ENCODE measurements around the gene PLXNA4.

PLXNA4 gene

DNA sequence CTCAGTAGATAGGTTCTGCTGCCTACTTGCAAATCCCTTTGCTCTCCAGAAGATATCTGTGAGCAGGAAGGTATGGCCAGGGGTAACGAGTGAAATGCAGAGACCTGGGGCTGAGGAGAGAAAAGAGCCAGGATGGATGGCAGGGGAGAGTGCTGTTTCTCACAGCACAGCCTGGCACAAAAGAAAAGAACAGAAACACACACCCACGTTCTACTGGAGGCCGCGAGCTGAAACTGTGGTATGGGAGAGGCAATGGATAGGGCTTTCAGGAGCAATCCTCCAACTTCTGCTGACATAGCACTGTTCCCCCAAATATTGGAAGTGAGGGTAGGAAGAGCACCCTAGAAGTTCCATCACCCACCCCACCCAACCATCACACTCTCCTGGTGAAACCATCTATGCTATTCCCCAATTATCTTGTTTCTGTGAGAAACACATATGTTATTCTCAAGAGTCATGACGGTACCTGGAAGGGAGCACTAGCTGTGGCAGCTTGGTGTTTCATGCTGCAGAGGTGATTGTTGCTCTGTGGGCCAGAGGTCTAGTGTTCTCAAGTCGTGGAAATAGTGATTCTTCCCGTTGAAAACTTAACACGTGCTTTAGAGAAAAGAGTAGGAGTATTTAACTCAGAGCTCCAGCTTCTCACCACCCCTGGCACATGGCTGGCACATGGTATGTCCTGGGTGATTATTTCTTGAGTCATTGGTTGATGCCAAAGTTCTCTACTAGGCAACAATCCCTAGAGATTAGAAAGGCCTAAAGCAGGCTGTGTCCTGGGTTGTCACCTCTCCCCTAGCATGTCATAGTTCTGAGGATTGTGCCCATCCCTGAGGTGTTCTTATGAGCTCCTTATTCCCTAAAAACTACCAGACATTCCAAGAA lies 198.3 kb downstream of the PLXNA4 start:
- no peak for DNase-seq

DNA sequence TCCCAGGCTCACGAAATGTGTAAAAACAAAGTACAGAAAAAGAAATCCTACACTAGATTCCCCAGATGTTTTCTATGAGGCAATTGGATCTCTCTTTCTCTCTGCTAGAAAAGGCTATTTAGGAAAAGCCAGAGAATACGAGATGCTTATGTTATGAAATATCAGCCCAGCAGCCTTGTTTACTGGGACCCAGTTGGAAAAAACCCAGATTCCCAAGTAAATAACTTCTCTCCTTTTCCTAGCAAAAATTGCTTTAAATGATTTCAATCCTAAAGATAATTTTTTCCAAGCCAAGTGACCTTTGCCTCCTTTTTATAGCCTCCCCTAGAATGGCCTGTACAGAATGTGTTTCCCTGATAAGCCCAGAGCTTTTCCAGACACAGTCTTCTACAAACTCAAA lies 199.3 kb downstream of the PLXNA4 start:
- DNase-seq, result no peak

DNA sequence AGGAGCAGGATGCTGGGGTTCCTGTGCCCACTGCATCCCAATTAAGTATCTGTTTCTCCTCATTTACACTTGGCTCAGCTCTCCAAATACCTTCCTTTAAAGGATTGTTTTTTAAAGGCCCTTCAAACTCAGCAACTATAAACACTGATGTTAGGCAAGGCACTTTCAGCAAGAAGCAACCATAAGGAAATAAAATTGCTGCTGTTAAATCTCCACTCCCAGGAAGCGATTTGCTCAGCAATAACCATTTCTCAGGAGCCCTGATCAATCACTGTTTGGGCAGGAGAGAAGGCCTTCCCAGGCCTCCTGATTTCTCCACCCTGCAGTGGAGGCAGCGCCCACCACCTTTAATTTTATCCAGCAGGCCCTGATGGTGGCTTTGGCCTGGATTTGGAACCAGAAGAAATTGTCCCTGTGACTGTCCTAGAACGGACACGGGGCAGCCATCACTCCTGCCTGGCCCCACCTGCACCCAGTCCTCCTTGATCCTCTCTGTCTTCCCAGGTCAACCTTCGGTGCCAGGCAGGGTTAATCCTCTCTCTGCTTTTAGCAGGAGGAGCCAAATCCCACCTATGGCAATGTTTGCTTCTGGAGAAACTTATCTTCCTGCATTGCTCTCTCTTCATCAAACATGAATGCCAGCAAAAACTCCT lies 199.8 kb downstream of the PLXNA4 start:
- DNase-seq, result no peak

DNA sequence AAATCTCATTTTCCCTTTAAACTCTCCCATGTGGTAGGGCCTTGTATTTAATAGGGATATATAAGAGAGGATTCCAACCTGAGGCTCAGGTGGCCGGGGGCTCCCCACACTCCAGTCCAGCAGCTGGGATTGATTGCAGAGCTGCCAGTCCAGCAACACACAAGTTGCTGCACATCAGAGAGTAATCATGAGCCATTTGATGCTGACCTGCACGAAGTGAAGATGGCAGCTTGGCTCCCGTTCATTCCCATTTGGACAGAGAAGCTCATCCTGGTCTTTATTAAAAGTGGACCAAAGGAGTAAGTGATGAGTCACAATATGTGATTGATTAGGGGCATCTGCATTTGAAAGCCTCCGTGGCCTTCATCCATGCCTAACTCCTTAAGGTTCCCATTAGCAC lies 202.4 kb downstream of the PLXNA4 start:
- DNase-seq, result no peak

DNA sequence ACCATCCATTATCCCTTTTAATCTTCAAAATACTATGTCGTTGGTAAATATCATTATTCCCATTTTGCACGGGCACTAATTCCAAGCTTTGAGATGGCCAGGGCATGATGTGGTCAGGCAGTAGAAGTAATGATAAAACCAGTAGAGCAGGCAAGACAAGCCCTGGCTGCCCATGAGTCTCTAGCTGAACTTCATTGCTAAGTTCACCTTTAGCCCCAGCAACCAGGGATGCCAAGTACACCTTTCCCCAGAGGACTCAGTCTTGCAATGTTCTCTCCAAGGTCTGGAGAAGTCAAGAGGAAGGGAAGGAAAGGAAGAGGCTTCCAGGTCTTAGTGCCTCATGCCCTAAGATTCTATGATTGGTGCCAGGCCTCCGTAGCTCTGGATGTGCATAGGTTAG lies 203.2 kb downstream of the PLXNA4 start:
- DNase-seq, result no peak

DNA sequence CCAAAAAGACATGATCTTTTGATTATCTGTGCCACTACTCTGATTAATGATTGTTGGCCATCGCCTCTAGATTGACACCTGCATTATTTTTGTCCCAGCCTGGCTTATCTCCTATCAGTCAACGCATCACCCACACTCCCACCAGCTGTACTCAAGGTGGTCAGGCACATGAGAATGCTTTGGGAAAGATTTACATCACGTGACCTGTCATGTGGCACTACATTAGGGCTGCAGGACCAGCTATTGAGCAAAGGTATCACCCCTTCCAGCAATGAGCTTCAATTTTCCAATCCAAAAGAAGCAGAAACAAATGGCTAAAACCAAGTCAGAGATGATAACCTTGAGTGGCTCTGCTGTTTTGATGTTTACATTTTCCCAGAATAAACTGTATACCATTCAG lies 204.3 kb downstream of the PLXNA4 start:
- DNase-seq, result no peak

DNA sequence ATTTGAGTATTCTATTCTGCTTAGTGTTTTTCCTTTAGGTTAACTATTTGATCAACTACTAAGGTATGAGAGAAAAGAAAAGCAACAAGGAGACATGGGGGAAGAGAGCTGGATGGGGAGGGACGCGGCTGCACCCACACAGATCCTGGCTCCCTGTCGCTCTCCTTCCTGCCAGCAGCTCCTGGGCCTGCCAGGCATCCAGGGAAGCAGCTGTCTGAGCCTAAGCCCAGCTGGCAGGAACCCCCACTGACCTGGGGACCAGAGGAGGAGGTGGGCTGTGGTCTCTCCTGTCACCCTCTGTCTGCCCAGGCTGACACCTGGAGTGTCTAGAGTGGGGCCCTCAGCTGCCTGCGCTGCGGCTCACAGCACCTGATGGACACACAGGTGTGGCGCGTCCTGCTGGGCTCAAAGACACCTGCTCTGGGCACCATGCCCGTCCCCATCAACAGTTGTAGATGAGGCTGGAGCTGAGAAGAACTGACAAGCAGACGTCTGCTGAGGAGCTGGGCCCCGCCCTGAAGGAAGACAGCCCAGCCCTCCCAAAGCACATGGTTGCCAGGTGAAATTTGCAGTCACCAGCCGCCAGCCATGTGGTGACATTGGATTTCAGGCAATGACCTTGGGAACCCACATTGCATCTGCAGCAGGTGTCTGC lies 207.9 kb downstream of the PLXNA4 start:
- DNase-seq, result no peak

DNA sequence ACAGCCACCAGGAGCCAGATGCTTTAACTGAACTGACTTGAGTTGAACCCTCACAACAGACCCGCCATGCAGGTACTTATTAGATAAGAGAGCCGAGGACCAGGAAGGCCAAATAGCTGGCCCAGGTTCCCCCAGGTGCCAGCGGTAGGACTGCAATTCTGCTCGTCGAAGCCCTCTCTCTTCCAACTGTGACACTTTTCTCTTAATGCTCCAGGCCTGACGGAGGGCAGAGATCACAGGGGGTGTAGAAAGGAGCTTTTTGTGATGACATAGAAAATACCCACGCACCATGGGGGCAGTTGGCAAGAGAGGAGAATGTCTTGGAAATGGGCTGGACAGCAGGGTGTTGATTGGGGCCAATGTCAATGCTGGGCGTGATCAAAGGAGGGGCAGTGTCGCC lies 208.5 kb downstream of the PLXNA4 start:
- no peak for DNase-seq

DNA sequence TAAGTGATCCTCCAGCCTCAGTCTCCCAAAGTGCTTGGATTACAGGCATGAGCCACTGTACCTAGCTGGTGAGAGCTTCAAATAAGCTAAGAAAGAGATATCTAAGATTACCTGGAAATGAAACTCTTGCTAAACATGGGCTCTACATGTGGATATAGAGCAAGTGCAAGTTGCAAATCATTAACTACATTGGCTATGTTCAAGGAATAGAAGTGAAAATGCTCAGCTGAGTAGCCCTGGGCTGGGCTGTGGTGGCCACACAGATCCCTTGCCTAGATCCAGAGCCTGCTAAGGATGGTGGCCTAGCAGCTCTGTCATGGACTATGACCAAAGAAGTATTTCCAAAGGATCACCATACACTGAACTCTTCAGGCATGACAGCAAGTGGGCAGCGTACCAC lies 209.3 kb downstream of the PLXNA4 start:
- no peak for DNase-seq

DNA sequence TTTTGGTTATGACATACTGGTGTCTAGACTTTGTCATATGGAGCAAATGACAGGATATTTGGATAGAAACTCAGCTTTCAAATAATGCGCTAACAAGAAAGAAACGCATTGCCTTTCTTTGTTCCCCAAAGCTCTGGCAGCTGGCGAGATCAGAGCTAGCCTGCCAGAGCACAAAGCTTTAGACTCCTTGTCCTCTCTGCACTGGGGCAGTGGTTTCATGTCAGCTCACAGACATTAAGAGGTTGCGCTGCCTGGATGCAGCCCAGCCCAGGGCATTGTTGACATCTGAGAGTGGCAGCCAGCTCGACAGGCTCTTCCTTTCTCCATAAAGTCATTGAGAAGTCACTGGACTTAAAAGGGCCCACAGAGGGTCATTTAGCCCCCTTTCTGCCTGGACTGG lies 212.0 kb downstream of the PLXNA4 start:
- no peak for DNase-seq

DNA sequence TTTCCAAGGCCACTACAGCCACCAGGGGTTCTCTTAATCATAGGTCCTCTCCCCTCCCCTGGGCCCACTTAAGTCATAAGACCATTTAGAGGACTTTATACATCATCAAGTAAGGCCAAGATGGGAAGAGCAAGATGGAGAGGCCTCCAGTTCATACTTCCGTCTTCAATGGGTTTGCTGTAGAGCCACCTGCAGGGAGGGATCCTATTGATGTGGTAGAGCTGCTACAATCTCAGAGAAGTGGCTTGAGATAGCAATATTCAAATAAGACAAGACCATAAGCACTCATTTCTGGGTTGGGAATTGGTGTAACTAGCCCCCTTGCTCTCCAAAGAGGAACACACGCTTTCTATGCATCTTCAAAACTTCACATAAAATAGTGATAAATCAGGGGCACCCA lies 214.2 kb downstream of the PLXNA4 start:
- no peak for DNase-seq

DNA sequence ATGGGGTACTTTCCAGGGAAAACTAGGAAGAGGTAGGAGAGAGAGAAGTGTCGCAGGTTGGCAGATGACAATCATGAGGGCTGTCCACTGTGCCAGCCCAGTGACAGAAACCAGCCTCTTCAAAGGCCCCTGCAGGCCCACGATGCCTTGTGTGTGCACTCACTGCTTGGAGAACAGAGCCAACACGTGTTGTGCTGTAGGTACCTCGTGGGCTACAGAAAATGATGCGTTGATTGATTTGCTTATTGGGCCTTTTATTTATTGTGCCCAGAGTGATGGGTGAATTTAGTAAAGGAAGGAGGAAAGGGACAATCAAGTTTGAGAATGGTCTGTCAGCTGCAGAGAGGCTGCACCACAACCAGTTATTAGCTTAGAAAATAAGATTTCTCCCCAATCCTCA lies 215.1 kb downstream of the PLXNA4 start:
- DNase-seq, result no peak

DNA sequence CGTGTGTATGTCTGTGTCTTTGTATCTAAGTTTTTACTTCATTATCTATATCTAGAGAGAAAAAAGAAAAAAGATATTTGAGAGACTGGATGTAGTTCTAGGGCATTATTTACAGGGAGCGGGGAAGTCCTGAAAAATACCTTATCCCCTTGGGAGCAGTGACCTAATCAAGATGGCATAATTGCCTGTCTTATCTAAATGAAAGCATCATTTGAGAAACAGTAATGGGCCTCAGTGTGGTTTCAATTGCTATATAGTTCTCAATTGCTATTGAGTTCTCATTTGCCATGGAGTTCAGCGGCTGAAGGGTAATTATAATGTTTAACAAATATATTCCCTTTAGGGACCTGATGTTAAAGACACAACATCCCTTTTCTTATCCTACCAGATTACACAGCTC lies 216.5 kb downstream of the PLXNA4 start:
- DNase-seq, result no peak

DNA sequence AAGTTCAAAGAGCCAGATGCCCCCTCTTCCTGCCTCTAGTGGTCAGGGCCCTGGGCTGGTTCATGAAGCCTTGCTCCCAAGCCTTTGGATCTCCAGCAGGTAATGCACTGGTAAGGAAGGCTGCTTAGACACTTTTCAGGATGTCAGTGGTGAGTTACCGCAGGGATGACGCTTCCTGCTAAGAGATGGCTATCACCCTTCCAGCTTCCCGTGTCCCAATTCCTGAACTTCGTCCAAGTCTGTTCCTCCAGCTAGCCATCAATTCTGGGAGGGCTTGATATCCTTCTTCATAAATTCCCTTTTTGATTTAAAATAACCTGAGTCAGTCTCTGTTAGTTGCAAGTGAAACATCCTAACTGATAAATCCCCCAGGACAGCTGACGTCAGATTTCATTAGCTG lies 221.2 kb downstream of the PLXNA4 start:
- DNase-seq, result no peak

DNA sequence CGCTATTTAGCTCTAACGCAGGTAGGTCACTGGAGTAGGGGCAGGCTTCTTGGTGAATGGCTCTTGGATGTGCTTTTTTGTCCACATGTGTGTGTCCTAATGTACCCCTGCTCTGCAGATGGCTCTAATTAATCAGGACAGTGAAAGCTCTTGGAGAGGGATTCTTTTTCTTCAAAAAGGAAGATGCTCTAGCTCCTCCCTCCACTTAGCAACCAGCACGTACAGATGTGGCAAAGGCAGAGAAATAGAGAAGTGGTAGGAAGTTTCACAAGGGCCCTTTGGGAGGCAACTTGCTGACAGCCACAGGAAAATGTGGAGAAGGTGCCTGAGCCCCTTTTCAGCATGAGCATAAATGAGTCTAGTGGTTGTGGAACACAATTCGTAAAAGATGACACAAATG lies 221.7 kb downstream of the PLXNA4 start:
- no peak for DNase-seq

DNA sequence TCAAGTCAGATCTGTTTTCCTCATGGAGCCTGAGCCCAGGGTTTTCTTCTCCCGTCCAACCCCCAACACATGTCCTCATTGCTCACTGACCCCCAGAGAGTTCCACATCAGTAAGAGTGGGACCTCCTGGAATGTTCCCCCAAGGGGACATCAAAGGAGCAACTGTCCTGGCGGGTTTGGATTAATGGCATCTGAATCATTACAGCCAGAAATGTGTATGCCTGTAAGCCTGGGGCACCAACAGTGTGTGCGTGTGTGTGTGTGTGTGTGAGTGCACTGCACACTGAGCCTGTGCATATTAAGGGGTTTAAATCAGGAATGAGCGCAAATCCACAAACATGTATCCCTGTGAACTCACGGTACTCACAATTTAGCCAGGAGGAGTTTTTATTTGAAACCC lies 222.3 kb downstream of the PLXNA4 start:
- DNase-seq, result no peak

DNA sequence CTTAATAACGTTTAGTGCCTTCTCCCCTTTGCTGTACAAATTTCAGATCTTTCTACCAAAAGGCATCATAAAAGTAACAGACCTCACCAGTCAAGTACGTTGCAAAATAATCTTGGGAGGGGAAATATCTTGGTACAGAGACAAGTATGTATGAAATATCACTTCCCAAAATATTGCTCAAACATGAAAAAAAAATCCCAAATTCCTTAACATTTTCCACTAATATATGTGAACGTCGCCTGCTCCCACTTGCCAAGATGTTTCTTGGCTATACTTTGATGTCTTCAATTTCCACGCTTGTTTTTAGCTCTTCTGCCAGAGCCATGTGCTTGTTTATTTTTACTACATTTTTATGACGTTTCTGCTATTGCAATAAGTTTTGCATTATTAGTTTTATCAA lies 223.5 kb downstream of the PLXNA4 start:
- DNase-seq, result no peak

DNA sequence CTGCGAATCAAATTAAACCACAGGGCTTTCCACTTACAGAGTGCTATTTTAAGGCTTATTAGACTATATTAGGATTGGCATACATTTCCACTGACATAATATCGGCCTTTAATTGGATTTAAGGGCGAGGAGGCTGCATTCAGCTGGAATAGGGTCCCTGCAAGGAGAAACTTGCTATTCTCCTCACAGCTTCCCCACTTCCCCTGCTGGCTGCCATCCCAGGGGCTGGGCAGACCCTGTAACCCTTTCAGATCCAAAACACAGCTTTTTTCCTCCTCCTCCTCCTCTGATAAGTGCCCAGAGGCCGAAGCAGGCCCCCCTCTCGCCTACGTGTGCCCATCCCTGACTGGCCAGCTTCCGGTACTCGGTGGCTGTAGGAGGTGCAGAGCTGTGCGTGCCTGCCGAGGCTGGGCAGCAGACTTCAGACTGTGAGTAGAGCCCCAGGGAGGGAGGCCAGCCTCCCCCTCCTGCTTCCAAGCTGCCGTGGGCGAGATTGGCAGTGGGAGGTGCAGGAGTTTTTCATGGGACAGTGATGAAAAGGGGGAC lies 224.2 kb downstream of the PLXNA4 start:
- DNase-seq, result no peak

DNA sequence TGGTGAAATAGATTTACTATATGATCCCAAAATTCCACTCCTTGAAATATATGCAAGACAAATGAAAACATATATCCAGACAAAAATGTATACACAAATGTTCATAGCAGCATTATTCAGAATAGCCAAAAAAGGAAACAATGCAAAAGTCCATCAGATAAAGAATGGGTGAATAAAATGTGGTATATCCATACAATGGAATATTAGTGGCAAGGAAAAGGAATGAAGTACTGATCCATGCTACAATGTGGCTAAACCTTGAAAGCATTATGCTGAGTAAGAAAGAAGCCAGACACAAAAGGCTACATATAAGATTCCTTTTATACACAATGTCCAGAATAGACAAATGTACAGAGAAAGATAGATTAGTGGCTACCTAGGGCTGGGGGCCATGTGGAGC lies 225.5 kb downstream of the PLXNA4 start:
- no peak for DNase-seq

DNA sequence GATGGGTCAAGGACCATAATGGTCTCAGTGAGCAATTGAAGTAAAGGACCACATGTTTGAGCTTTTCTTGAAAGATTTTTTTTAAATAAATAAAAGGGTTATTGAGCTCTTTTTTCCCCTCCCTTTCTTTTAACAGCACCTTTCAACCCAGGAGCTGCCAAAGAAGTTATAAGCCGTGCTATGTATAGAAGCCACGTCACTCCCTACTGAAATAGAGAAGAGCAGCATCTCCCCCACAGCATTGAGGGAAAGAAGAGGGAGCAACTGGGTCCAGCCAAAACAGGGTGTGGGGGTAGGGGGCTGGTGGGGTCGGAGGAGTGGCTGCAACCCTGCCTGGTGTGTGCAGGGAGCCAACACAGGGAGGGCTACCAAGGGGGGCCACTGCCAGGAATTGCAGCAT lies 227.2 kb downstream of the PLXNA4 start:
- no peak for DNase-seq

DNA sequence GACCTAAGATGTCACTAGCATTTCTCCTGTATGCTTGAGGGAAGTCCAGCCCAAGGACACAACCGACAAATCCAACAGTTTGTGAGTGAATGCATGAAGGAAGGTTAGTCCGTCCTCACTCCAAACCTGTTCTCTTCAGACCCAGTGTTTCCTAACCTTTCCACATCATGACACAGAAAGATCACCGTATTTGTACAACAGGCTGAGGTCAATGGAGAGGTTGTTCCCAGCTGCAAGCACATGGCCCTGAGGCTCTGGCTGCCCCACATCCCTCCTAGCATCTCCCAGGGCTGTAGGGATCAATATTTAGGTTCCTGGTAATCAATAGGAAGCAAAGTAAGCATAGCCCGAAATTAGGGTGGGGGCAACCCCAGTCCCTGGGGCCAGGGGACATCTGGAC lies 227.9 kb downstream of the PLXNA4 start:
- no peak for DNase-seq

DNA sequence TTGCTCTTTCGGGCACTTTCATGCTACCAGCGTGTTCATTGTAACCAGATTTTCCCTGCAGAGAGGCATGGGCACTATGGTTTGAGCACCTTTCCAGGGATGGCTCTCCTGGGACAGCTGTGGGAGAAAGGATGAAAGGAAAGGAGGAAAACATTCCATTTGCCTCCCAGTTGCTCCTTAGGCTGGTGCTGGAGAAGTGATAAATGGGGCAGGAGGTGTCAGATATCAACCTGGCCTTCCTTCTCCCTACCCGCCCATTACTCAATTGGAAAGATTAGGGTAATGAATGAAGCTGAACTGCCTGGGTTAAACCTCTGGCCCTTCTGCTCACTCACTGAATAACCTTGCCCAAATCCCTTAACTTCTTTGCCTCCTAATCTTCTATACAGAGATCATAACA lies 228.4 kb downstream of the PLXNA4 start:
- no peak for DNase-seq

DNA sequence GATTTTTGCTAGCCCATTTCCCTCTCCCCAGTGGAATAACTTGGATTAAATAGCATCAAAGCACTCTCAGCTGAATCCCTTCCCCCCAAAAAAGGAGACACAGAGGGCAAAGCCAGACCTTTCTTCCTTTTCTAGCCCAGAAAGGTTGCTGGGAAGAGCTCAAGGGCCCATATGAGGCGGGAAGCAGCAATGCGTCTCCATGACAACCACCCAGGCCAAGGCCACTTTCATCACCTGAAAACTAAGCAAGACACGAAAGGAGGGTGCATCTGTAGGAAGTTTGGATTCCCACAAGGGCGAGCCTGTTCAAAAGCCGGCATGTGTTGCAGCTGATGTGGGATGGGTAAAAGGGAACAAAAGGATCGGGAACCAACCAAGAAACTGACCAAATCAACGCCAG lies 229.1 kb downstream of the PLXNA4 start:
- DNase-seq, result no peak
